HG03469 (cell line): ENCODE measurements around the gene CCDC85C.

Experiments
- ATAC-seq: cut with Tn5 transposase; IDR thresholded peaks from one replicate; pipeline ENCODE4 v1.9.1; 2021; ENCODE audit warnings: mild to moderate bottlenecking, moderate library complexity, moderate number of reproducible peaks; ENCODE audit not compliant: unreplicated experiment

Gene CCDC85C

DNA sequence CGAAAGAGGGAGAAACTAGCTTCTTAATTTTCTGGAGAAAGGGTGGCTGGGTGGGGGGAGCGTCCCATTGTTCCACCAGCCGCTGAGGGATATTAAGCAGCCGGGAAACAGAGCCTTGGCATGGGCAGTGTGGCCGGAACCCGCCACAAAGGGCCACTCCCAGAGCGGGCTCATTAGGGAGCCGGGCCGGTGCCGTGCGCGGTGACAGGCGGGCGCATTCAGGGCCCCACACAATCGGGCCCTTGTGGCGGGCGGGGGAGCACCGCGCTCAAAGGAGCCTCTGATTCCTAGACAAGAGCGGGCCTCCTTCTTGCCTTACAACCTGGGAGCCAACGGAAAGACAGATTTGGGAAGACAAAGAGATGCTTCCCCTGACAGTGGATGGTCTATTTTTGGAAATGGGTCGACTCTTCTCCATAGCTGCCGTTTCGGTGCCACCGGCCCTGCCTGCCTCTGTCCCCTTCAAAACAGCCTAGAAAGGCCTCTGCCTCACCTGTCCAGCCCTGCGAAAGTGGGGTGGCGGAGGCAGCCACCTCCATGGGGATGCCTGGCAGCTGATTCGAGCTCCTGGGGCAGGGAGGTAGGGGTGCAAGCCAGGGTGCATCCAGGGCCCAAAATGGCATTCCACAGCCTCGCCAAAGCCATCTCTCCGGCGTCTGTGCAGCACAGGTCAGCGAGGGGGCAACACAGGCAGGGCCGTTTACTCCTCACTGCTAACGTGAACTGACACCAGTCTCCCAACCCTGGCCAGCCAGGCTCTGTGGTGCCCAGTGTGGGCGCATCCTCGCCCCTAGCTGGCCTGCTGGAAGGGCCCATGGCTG is 10.9 kb downstream of the CCDC85C start:
- ATAC-seq: no peak

DNA sequence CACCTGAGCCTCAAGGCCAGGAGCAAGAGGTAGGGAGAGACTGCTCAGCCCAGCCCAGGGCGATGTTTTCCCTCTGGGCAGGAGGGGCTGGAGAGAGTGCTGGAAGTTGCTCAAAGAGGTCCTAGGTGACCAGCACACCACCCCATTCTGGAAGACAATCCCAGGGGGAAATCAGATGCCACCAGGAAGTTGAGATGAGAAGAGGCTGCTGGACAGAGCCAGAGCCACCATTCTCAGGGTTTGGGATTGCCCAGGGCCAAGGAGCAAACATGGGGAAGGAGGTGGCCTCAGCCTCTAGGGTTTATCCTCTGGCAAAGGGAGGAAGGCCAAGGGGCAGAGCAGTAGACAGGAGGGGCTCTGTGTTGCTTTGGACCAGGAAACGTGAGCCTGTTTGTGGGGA is 11.6 kb downstream of the CCDC85C start:
- ATAC-seq: no peak

DNA sequence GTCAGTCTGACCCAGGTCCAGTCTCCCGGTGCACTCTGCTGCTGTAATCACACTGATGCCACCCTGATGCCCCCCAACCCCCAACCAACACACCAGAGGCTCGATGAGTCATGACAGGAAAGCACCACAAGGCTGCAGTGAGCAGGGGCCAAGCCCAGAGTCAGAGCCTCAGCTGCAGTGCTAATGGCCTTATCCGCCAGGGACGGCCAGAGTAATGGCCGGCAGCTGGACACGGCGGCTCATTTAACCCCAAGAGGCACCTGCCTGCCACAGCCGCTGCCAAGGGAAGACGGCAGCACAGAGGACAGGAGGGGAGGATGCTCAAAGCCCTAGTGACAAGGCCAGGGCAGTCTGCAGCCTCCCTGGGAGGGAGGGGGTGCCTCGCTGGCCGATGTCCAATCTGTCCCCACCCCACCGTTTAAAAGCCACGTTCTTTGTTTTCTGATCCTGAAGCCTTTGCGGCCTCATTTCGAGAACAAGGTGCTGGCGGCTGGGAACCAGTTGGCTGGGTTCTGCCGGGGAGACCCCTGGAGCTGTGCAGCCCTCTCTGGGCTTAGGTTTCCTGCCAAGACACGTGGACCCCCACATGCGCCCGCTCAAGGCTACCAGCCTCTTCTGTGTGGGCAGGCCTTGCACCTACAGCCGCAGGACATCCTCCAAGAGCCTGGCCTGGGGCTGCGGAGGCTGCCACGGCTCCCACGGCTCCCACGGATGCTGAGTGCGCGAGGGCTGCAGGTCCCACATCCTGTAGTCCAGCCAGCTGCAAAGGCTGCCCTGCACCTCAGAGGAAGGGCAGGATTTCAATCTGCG is 13.1 kb downstream of the CCDC85C start:
- no peak for ATAC-seq

DNA sequence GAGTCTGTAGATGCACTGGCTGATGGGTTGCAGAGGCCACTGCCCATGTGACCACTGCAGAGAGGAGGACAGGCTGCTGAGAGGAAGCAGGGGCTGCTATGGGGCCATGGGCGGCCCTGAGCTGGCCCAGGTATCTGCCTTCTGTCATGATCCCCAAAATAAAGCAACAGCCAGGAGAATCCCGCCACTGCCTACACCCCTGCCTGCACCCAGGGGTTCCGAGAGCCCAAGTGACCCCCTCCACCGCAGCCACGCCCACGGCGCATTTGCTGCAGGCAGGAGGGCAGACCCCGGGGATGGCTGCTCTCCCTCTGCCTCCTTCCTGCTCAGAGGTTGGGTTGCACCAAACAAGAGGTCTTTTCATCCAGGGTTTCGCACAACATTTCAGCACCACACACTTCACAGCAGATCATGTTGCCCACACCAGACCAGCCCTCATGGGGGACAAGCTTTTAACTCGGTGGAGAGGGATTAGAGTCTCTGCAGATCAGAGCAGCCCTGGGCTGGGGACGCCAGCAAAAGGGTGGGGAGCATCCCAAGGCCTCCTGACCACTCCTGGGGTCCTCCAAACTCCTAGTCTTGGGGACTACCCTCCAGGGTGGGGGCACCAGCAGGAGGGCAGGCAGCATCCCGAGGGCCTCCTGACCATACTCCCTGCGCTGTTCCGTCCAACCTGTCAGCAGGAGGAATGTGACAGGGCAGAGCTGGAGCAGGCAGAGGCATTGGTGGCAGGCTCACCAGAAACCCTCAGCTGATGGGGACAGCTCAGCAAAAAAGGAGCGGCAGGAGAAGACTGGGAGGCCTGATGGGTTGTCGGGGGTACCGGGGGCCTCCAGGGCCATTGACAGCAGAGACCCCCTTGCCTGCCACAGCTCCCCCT is 14.1 kb downstream of the CCDC85C start:
- no peak for ATAC-seq

DNA sequence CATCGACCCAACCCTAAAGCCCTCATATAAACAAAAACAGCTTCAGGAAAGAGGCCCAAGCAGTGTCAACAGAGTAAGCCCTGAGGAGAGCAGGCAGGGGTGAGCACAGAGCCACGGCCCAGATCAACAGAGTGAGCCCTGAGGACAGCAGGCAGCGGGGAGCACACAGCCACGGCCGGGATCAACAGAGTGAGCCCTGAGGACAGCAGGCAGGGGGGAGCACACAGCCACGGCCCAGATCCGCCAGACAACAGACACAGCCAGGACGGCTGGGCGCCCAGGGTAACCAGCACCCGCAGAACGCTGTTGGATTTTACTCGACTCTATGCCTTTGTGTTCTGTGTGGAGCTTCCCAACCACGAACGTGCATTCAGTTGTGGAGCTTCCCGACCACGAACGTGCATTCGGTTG is 15.0 kb downstream of the CCDC85C start:
- ATAC-seq: no peak

DNA sequence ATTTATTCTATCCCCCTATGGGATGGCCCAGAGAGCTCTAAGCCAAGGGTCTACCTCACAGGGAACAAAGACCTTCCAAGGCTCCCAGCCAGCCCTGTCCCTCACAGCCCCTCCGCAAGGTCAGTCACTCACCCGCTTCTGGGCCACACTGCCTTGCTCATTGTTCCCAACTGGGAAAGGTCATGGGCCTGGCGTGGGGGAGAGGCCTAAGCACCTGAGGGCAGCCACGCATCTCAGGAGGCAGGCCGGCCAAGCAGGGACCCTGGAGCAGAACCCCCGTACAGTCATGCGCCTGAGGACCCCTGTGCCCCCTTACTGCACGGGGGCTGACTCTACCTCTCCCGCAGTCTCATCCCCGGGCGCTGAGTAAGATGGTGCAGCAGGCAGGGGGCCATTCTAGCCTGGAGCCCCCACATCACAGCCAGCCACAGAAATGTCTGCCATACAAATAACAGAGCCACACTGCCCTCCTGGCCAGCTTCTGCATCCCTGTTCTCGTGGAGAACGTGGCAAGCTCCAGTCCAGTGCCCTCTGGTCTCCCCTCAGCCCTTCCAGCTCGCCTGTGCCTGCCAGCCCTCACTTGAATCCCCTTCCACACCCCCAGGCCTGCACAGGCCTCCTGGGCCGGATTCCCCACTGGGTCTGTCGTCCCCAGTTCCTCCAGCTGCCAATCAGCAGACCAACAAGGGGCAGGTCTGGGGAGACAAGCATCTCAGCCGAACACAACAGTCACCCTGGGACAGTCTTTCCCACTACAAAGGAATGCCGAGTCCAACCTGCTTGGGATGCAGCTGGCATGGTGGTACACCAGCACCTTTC is 16.3 kb downstream of the CCDC85C start:
- no peak for ATAC-seq

DNA sequence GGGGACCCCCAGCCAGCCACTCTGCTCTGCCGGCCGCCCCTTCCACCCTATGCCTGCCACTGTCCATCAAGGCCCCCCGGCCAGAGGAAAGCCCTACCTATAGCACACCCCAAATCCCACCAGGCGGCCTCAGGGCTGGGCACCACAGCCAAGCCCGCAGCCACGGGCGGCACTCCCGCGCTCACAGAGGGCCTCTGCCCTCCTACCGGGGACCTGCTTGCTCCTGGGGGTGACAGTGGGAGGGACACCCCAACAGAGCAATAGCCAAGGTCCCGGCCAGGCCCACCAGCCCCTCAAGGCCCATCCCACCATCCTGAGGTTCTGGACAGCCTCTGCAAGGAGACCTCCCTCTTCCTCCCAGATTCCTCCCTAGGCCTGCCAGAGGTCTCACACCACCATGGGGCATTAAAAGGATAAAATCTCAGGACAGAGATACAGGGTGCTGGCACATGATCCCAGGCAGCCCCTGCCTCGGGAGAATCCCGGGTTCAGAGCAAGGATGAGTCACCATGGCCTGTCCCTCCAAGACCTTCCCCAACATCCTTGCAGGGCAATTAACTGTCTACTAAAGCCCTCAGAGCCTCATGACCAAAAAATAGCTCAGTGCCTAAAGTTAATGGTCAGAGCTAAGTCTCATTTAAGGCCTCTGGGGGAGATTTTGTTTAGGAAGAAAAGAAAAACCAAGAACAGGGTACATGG is 17.1 kb downstream of the CCDC85C start:
- ATAC-seq: no peak

DNA sequence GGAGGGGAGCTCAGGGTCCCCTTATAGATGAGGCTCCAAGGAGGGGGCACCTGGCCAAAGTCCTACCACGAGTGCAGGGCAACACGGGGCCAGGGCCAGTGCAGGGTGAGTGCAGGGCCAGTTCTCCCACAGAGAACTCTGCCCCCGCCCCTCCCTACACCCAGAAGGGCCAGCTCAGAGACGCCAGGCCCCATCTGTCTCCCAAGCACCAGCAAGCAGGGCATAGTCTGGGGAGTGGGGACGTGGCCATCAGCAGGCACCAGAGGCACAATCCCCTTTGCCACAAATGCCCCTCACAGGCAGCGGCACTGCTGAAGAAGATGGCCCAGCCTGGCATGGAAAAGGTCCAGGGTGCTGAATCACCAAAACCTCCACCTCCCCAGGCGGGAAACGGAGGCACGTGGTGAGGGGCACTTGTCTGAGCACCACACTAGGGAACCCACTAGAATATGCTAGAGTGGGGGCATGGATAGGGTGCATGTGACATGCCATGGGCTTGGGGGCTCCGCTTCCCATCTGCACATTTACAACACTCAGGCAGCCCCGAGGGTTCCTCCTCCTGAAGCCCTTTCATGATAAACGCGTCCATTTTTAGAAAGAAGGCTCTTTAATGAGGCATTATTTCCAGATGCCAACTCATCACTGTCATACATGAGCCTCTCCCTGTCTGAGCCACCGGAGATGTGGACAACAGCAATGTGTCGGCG is 17.8 kb downstream of the CCDC85C start:
- no peak for ATAC-seq

DNA sequence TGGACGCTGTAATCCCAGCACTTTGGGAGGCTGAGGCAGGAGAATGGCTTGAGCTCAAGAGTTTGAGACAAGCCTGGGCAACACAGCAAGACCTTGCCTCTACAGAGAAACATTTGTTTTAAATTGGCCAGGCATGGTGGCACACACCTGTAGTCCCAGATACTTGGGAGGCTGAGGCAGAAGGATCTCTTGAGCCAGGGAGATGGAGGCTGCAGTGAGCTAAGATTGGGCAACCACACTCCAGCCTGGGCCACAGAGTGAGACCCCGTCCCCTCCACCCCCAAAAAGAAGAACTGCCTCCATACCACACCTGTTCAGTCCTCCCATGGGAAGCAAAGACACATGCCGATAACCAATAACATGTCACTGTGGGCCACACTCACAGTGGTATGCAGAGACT is 19.2 kb downstream of the CCDC85C start:
- ATAC-seq: no peak

DNA sequence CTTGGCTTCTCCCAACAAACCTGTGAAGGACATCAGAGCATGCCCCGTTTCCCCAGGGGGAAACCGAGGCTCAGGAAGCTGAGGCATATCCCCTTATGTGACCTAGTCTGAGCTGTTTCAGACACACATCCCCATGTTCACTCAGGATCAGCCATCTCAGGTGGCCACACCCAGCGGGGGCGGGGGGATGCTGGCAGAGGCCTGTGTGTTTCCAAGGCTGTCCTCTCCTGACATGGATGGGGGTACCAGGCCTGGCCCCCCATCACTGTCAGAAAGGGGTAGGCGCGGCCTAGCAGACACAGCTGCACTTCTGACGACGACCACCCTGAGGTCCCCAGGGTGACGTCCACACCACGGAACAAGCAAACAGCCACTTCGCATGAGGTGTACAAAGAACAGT is 22.1 kb downstream of the CCDC85C start:
- ATAC-seq: no peak

DNA sequence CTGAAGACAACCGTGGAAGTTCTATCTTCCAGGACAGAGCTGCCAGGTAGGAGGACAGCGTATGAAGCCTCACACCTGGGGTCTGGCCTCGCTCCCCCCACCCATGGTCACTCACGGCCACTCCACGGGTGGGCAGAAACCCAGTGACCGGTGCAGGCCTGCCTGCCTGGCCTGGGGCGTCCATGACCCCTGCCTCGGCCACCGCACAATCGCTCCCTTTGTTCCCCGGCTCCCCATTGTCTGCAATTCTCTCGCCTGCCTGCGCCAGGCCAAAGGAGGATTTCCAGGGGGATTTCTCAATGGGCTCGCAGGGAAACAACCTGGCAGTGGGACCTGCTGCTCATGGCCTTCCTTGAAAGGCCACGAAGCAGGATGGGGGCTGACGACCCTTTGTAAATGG is 22.6 kb downstream of the CCDC85C start:
- no peak for ATAC-seq

DNA sequence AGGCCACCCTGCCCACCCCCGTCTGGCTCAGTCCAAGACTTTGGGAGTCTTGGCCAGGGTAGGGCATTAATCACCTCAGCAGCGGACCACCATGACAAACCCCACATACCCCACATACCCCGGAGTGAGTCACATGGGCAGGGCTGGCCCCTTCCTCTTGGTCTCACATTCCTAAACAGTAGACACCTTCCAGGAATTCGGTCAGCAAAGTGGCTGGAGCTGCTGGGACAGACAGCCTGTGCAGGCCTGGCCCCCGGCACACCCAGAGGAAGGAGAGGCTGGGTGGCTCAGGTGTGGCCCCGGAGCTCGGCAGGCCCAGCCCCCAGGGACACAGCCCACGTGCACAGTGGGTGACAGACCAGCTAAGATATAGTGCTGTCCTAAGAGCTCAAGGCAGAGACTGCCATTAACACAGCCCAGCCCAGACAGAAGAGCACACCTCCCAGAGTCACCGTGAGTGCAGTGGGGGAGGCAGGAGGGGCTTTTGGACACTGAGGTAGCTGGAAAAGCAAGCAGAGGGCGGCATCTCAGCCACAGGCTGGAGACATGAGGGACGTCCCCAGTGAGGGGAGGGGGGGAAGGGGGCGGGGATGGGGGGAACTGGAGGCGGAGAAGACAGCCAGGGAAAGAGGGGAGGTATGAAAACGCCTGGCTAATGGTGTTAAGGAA is 24.0 kb downstream of the CCDC85C start:
- ATAC-seq: no peak

DNA sequence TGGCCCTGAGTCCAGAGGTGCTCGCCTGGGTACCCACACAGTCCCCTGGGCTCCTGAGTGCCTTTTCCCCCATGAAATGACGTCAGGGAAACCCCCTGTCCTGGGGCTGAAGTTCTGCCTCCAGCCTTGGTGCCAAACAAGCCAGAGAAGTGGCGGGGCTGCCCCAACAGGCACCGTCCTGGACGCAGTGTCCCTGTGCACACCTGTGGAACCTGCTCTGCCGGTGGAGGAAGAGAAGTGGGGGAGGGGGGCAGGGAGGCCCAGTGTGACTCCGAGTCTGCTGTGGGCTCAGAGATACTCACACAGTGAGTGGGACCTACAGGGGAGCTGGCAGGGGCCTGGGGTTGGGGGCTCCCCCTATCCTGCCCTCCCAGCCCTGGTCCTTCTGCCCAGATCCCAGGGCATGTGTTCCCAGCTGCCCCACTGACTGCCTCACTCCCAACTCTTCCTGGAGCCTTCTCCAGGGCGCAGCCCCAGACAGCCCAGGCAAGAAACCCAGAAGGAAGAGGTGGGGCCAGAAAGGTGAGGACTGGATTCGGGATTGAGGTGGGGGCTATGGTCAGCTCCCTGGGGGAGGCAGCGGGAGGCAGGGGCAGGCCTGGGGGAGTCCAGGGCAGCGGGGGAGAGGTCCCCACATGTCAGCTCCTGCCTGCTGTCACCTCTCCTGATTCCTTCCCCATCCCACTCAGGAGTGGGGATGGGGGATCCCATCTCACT is 24.7 kb downstream of the CCDC85C start:
- ATAC-seq: no peak

DNA sequence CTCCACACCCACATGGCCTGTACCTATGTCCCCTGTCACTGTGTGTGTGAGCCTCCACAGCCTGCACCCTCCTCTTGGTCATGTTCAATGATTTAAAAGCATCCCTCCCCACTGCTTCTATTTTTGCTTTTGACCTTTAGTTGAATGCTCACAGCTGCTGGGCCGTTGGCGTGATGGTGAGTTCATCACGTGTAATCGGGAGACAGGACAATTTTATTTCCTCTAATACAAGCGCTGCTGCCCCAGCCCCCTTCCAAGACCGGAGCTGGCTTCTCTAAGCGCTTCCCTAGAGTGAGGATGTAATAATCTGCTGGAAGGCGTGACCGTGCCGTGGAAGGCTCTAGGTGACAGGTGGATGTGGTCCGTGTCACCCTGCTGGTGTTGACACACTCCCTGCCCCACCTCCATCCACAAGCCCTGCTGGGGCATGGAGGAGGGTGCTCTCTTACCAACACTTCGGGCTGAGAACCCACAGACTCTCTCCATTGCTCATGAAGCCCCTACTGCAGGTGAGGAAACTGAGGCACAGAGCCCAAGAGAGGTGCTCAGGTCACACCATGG is 25.4 kb downstream of the CCDC85C start:
- ATAC-seq: no peak

DNA sequence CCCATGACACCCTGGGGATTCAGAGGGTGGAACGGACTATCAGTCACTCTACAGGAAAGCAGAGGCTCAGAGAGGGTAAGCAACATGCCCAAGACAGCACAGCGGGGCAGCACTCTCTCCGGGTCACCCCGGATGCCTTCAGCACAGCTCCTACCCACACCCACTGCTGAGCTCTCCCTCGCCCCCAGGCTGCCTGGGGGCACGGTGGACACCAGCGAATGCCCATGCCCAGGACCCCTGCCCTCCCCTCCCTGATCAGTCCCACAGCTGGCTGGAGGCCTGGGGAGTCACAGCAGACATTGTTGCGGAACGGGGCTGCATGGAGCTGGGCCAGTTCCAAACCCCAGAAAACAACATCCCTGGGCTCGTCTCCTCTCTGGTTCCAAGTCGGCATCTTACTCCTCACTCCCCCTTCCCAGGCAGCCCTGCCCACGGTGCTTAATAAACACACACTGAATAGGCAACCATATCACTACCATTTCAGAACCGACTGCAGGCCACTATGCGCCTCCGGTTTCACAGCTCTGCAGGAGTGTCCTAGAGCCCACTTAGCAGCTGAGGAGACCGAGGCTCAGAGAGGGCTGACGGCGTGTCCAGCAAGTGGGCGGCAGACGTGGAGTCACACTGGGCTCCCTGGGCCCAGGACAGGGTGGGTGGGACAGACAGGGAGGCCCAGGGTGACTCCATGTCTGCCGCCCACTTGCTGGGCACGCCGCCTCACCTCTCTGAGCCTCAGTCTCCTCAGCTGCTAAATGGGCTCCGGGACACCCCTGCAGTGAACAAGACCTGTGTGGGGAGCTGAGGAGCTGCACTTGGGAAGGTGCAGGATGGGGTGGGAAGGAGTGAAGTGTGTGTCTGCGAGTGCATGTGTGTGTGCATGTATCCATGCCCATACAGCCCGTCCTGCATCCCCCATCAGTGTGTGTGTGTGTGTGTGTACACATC is 27.0 kb downstream of the CCDC85C start:
- no peak for ATAC-seq

DNA sequence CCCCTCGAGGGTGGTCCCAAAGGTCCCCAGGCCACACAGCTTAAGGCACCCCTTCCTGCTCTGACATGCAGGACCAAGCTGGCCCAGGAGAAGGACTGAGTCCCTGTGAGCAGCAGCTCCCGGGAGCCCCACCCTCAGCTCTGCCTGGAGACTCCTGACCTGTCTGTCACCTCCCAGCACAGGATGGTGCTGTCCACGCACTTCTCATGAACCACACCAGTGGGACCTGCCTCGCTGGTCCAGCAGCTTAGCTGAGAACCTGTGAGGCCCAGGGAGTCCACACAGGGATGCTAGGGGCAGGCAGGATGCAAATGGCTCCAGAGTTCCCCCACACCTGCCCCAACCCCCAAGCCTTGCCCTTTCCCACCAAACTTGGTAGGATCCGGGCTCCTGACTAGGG is 27.7 kb downstream of the CCDC85C start:
- no peak for ATAC-seq
